Activated CD8-positive, alpha-beta memory T cell treated with anti-CD3 and anti-CD28 coated beads, Interleukin-2, amount 50 U/mL, for 1 hour (primary cell): ENCODE results near the gene NOX3.

ENCODE experiments used
- DNase-seq: peaks from one replicate; pipeline ENCODE4 v3.0.0-alpha.2; 2020; ENCODE audit errors: extremely low read depth

NOX3 gene

GRCh38 chr6:155436981-155437749, 18.5 kb downstream of the NOX3 start:
- DNase-seq: no peak

- DNase-seq: no peak
Observed at GRCh38 chr6:155434829-155435423, 20.7 kb downstream of the NOX3 start.

- no peak for DNase-seq
Observed at GRCh38 chr6:155434096-155434495, 21.5 kb downstream of the NOX3 start.

GRCh38 chr6:155432293-155432692, 23.3 kb downstream of the NOX3 start:
- no peak for DNase-seq

- no peak for DNase-seq
Observed at GRCh38 chr6:155429321-155429893, 26.2 kb downstream of the NOX3 start.

GRCh38 chr6:155426408-155426945, 29.2 kb downstream of the NOX3 start:
- DNase-seq: no peak

- no peak for DNase-seq
Observed at GRCh38 chr6:155424181-155424580, 31.5 kb downstream of the NOX3 start.

- DNase-seq: no peak
Observed at GRCh38 chr6:155422635-155423034, 33.0 kb downstream of the NOX3 start.

- DNase-seq: no peak
Observed at GRCh38 chr6:155420492-155420891, 35.1 kb downstream of the NOX3 start.

GRCh38 chr6:155419161-155419560, 36.5 kb downstream of the NOX3 start:
- no peak for DNase-seq

GRCh38 chr6:155418017-155418761, 37.5 kb downstream of the NOX3 start:
- DNase-seq: peak; percentile 29

- no peak for DNase-seq
Observed at GRCh38 chr6:155417454-155417853, 38.2 kb downstream of the NOX3 start.

GRCh38 chr6:155415953-155416352, 39.7 kb downstream of the NOX3 start:
- DNase-seq: no peak

GRCh38 chr6:155414049-155414448, 41.6 kb downstream of the NOX3 start:
- DNase-seq: no peak

- no peak for DNase-seq
Observed at GRCh38 chr6:155412335-155412734, 43.3 kb downstream of the NOX3 start.

- no peak for DNase-seq
Observed at GRCh38 chr6:155411154-155412052, 44.2 kb downstream of the NOX3 start.

- no peak for DNase-seq
Observed at GRCh38 chr6:155409391-155409790, 46.2 kb downstream of the NOX3 start.

GRCh38 chr6:155408981-155409380, 46.7 kb downstream of the NOX3 start:
- DNase-seq: no peak

- DNase-seq: no peak
Observed at GRCh38 chr6:155408231-155408630, 47.4 kb downstream of the NOX3 start.

- DNase-seq: no peak
Observed at GRCh38 chr6:155406801-155407200, 48.8 kb downstream of the NOX3 start.

GRCh38 chr6:155404937-155405336, 50.7 kb downstream of the NOX3 start:
- no peak for DNase-seq
